HCT116 (cell line): ENCODE results near the gene MAP10. TPM values are rescaled to one million over a fixed set of nuclear protein-coding genes. Genes with fewer than 3 reads are reported as not detected.

Experiments used
- ATAC-seq: fragments of 200-7000 bp; cut with Tn5 transposase; 2 replicates; pipeline ENCODE4 v1.9.1; 2020; ENCODE audit warnings: mild to moderate bottlenecking, moderate library complexity
- BruUV-seq: library from RNA; stranded (reverse); fragments of 400-500 nt; replicated peaks from 2 replicates; lab custom pipeline; 2021; lab: Mats Ljungman, UMichigan
- CTCF ChIA-PET: fragments of 300-600 bp; sonication (Branson Sonifier 250); formaldehyde crosslinking; loops from one replicate; lab custom pipeline; 2021; ENCODE audit warnings: antibody characterized with exemption; lab: Charles Lee
- POLR2A ChIA-PET: fragments of 300-600, 350-600 bp; sonication (Branson Sonifier 250); formaldehyde crosslinking; loops from one replicate; lab custom pipeline; 2021; ENCODE audit warnings: antibody characterized with exemption; lab: Charles Lee
- RAD21 ChIA-PET, 2 experiments: fragments of 300-600 bp; sonication (Branson Sonifier 250); formaldehyde crosslinking; loops; one replicate each; lab custom pipeline; 2023; ENCODE audit warnings: low total read pairs in 2 of 2; ENCODE audit not compliant: uncharacterized antibody in 2 of 2, unreplicated experiment in 2 of 2, low non-redundant PET in 1 of 2; lab: Charles Lee
- DNase-seq: peaks from one replicate; pipeline ENCODE4 v3.0.0-alpha.2; 2010; ENCODE audit warnings: low read depth, low spot score
- H2AFZ ChIP-seq: fragments of 200-600 bp; shearing (Covaris generic), sonication (generic); 2 replicates; pipeline ENCODE4 v1.6.1; 2017; ENCODE audit warnings: low read depth, mixed run types, mixed read lengths, antibody characterized with exemption, low read length; ENCODE audit not compliant: poor library complexity, severe bottlenecking
- H3K27ac ChIP-seq: 2 replicates; pipeline ENCODE4 v1.5.1; 2012; ENCODE audit warnings: low read depth, low read length
- H3K27me3 ChIP-seq: fragments of 200-600 bp; sonication (generic); 2 replicates; pipeline ENCODE4 v1.6.1; 2016; ENCODE audit warnings: mixed run types, low read length, mixed read lengths; ENCODE audit not compliant: insufficient read depth
- H3K36me3 ChIP-seq, 2 experiments: fragments of 200-500 bp in 1 of 2; fragments of 200-600 bp in 1 of 2; sonication (Bioruptor generic) in 1 of 2; sonication (generic) in 1 of 2; 2 replicates each; pipeline versions ENCODE4 v1.5.1 to v1.6.1; 2014 to 2016; ENCODE audit warnings: low read length in 2 of 2, inconsistent platforms in 1 of 2, mixed read lengths in 1 of 2, mixed run types in 1 of 2; ENCODE audit not compliant: insufficient read depth in 2 of 2, control insufficient read depth in 1 of 2
- H3K4me1 ChIP-seq, 2 experiments: fragments of 200-600 bp in 1 of 2; sonication (generic) in 1 of 2; 2 replicates each; pipeline versions ENCODE4 v1.5.1 to v1.6.1; 2012 to 2017; ENCODE audit warnings: low read length in 2 of 2, inconsistent platforms in 1 of 2, mild to moderate bottlenecking in 1 of 2, mixed read lengths in 1 of 2, mixed run types in 1 of 2, moderate library complexity in 1 of 2; ENCODE audit not compliant: insufficient read depth in 2 of 2, control insufficient read depth in 1 of 2
- H3K4me2 ChIP-seq: fragments of 200-600 bp; sonication (generic); 2 replicates; pipeline ENCODE4 v1.6.1; 2017; ENCODE audit warnings: mixed run types, low read length, mixed read lengths
- H3K4me3 ChIP-seq, 2 experiments: fragments of 200-600 bp in 1 of 2; sonication (generic) in 1 of 2; replicated peaks in 1 of 2; 2 replicates each; pipeline ENCODE4 v1.5.1; 2011 to 2016; ENCODE audit warnings: low read length in 2 of 2, control low read depth in 1 of 2, low read depth in 1 of 2, mild to moderate bottlenecking in 1 of 2, mixed read lengths in 1 of 2, mixed run types in 1 of 2
- H3K79me2 ChIP-seq: fragments of 200-600 bp; sonication (generic); 2 replicates; pipeline ENCODE4 v1.6.1; 2017; ENCODE audit warnings: mild to moderate bottlenecking, mixed run types, low read length, moderate library complexity, mixed read lengths; ENCODE audit not compliant: insufficient read depth
- H3K9ac ChIP-seq: fragments of 200-600 bp; sonication (generic); 2 replicates; pipeline ENCODE4 v1.6.1; 2016; ENCODE audit warnings: low read length, mixed read lengths
- H3K9me2 ChIP-seq: fragments of 200-600 bp; sonication (generic), shearing (Covaris generic); 2 replicates; pipeline ENCODE4 v1.6.1; 2017; ENCODE audit warnings: mixed run types, mild to moderate bottlenecking, moderate library complexity; ENCODE audit not compliant: insufficient read depth
- H3K9me3 ChIP-seq, 2 experiments: fragments of 200-500 bp in 1 of 2; fragments of 200-600 bp in 1 of 2; sonication (Bioruptor generic) in 1 of 2; sonication (generic) in 1 of 2; 2 replicates each; pipeline ENCODE4 v1.6.1; 2014 to 2017; ENCODE audit warnings: low read length in 2 of 2, mixed read lengths in 2 of 2, inconsistent platforms in 1 of 2, low read depth in 1 of 2, mild to moderate bottlenecking in 1 of 2, mixed run types in 1 of 2, moderate library complexity in 1 of 2; ENCODE audit not compliant: control insufficient read depth in 1 of 2, insufficient read depth in 1 of 2
- H4K20me1 ChIP-seq: fragments of 200-600 bp; sonication (generic), shearing (Covaris generic); 2 replicates; pipeline ENCODE4 v1.6.1; 2017; ENCODE audit warnings: mixed run types, mild to moderate bottlenecking, moderate library complexity; ENCODE audit not compliant: insufficient read depth
- CBX3 ChIP-seq: IDR thresholded peaks from 2 replicates; pipeline ENCODE4 v1.6.1; 2012; ENCODE audit warnings: low read depth
- CEBPB ChIP-seq: IDR thresholded peaks from 2 replicates; pipeline ENCODE4 v1.6.1; 2012; ENCODE audit warnings: low read depth
- CTCF ChIP-seq, 3 experiments: fragments of 200-600 bp in 1 of 3; sonication (generic) in 1 of 3; IDR thresholded peaks in 2 of 3; conservative IDR thresholded peaks in 1 of 3; 2 replicates each; pipeline ENCODE4 v1.5.1; 2012 to 2017; ENCODE audit warnings: low read depth in 2 of 3, low read length in 2 of 3, antibody characterized with exemption in 1 of 3, borderline replicate concordance in 1 of 3, control low read depth in 1 of 3, mild to moderate bottlenecking in 1 of 3, mixed read lengths in 1 of 3, mixed run types in 1 of 3, moderate library complexity in 1 of 3; ENCODE audit not compliant: insufficient read depth in 1 of 3
- EZH2 ChIP-seq: fragments of 200-600 bp; sonication (generic); IDR thresholded peaks from 2 replicates; pipeline ENCODE4 v1.6.1; 2017; ENCODE audit warnings: antibody characterized with exemption, mixed run types
- FOSL1 ChIP-seq: IDR thresholded peaks from 2 replicates; pipeline ENCODE4 v1.6.1; 2012; ENCODE audit warnings: low read depth
- JUND ChIP-seq: IDR thresholded peaks from 2 replicates; pipeline ENCODE4 v1.6.1; 2012
- RAD21 ChIP-seq: IDR thresholded peaks from 2 replicates; pipeline ENCODE4 v1.6.1; 2012; ENCODE audit warnings: low read depth, mild to moderate bottlenecking
- SIN3A ChIP-seq: IDR thresholded peaks from 2 replicates; pipeline ENCODE4 v1.6.1; 2012; ENCODE audit warnings: low read depth
- SP1 ChIP-seq: IDR thresholded peaks from 2 replicates; pipeline ENCODE4 v1.6.1; 2012; ENCODE audit warnings: low read depth
- SRF ChIP-seq: IDR thresholded peaks from 2 replicates; pipeline ENCODE4 v1.6.1; 2012; ENCODE audit warnings: low read depth
- YY1 ChIP-seq: IDR thresholded peaks from 2 replicates; pipeline ENCODE4 v1.6.1; 2011; ENCODE audit warnings: low read length, low read depth, moderate library complexity, mild to moderate bottlenecking; ENCODE audit not compliant: insufficient replicate concordance; ENCODE audit errors: extremely low read depth
- ZFX ChIP-seq: fragments of 450-650 bp; IDR thresholded peaks from 2 replicates; pipeline ENCODE4 v1.6.1; 2017
- ZNF274 ChIP-seq: fragments of 200-500 bp; sonication (Bioruptor generic); IDR thresholded peaks from 2 replicates; pipeline ENCODE4 v1.6.1; 2014; ENCODE audit warnings: mild to moderate bottlenecking, low read depth, low read length, inconsistent platforms
- intact Hi-C: fragments of 100-400 bp; cut with micrococcal nuclease; formaldehyde crosslinking; loops from 2 replicates; pipeline ENCODE4 v1.10.0; 2022
- total RNA-seq: library from RNA; stranded (reverse); gene quantifications from one replicate; pipeline ENCODE4 v1.2.1, GENCODE V29; 2021; ENCODE audit not compliant: unreplicated experiment
- TF ChIP-seq, protein P1 (sequence below): IDR thresholded peaks from 2 replicates; pipeline ENCODE4 v1.6.1; 2011; ENCODE audit warnings: mild to moderate bottlenecking, low read length, moderate library complexity; ENCODE audit not compliant: insufficient replicate concordance; ENCODE audit errors: extremely low read depth
- TF ChIP-seq, protein P2 (sequence below): IDR thresholded peaks from 2 replicates; pipeline ENCODE4 v1.6.1; 2012

MAP10 gene
- total RNA-seq, 1 experiment from 2014 or later = not detected

DNA sequence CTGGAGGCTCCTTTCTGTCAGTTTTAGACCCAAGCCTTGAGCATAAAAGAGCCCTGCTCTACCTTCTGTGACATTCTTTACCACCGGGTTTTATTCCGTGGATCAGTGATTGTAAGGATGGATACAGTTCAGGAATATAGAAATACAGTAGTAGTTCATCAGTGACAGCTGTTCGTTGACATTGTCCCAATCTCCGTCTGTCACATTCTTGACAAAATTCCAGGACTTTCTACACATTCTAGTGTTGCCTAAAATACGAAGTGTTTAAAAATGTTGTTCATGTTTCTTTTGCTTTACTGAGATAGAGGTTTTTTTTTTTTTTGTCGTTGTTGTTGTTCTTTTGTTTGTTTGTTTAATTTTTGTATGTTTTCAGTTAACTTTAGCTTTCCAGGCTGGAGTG lies 29.9 kb downstream of the MAP10 start:
- RAD21 ChIA-PET = no interaction called here
- DNase-seq (no peak), ATAC-seq (no peak)
- POLR2A ChIA-PET = no interaction called here
- intact Hi-C loops = no loop called here
- no peaks in the 10 kb centered on the region for H3K9me3 ChIP-seq
- H3K36me3 ChIP-seq = no peaks in the 10 kb centered on the region
- H3K4me2 ChIP-seq = no peak overlapping the region
- no peaks in the 10 kb centered on the region for H3K27me3 ChIP-seq
- no peak overlapping the region for H3K9ac ChIP-seq
- TF ChIP-seq, protein P1, sequence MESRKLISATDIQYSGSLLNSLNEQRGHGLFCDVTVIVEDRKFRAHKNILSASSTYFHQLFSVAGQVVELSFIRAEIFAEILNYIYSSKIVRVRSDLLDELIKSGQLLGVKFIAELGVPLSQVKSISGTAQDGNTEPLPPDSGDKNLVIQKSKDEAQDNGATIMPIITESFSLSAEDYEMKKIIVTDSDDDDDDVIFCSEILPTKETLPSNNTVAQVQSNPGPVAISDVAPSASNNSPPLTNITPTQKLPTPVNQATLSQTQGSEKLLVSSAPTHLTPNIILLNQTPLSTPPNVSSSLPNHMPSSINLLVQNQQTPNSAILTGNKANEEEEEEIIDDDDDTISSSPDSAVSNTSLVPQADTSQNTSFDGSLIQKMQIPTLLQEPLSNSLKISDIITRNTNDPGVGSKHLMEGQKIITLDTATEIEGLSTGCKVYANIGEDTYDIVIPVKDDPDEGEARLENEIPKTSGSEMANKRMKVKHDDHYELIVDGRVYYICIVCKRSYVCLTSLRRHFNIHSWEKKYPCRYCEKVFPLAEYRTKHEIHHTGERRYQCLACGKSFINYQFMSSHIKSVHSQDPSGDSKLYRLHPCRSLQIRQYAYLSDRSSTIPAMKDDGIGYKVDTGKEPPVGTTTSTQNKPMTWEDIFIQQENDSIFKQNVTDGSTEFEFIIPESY = no peak
- TF ChIP-seq, protein P2, sequence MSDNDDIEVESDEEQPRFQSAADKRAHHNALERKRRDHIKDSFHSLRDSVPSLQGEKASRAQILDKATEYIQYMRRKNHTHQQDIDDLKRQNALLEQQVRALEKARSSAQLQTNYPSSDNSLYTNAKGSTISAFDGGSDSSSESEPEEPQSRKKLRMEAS = no peak
- peaks cover 0 to 4% of the 10 kb centered on the region in 2 experiments; a peak in 1 of 4 replicates for H3K4me1 ChIP-seq
- no peaks in the 10 kb centered on the region for H3K79me2 ChIP-seq
- no peak overlapping the region for H2AFZ ChIP-seq
- CTCF ChIA-PET = no interaction called here
- BruUV-seq = no TSS peak
- no peak overlapping the region for H3K4me3 ChIP-seq
- H3K9me2 ChIP-seq = no peaks in the 10 kb centered on the region
- H3K27ac ChIP-seq = no peak overlapping the region
- no peaks in the 10 kb centered on the region for H4K20me1 ChIP-seq

DNA sequence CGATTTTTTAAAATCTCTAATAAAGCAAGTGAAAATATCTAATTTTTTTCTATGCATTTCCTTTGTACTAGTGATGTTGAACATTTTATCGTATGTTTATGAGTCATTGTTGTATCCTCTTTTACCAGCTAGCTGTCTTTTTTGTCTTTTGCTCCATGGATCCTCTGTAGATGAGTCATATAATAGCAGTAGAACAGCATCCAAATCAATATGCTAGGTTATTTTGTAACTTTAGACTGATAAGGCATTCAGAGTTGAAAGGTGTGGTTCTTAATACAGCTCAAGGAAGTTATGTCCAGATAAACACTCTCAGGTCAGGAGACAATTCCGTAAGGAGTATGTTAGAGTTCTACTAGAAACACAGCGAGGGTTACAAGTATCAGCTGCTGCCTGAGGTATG lies 31.9 kb downstream of the MAP10 start:
- Histone ChIP-seq H3K4me2 (no peak overlapping the region), H3K4me3 (no peak overlapping the region), H3K9me3 (no peaks in the 10 kb centered on the region), H2AFZ (no peak overlapping the region), H3K36me3 (no peaks in the 10 kb centered on the region), H3K4me1 (peaks cover 0 to 4% of the 10 kb centered on the region in 2 experiments; a peak in 1 of 4 replicates), H3K27ac (no peak overlapping the region), H4K20me1 (no peaks in the 10 kb centered on the region), H3K27me3 (no peaks in the 10 kb centered on the region), H3K79me2 (no peaks in the 10 kb centered on the region), H3K9me2 (no peaks in the 10 kb centered on the region), H3K9ac (no peak overlapping the region)
- DNase-seq (no peak), ATAC-seq (no peak)
- BruUV-seq = no TSS peak
- intact Hi-C loops = no loop called here
- ChIA-PET CTCF (no interaction called here), POLR2A (no interaction called here), RAD21 (no interaction called here)
- no peak for TF ChIP-seq JUND
- TF ChIP-seq SIN3A = no peak
- no peak for TF ChIP-seq CTCF (IDR thresholded peaks at IDR 0.05 in 2 of 3, conservative IDR thresholded peaks at IDR 0.05 in 1 of 3; ENCODE audit: borderline replicate concordance in 1 of 3, insufficient read depth in 1 of 3, low read depth in 2 of 3, low read length in 2 of 3)
- no peak for TF ChIP-seq YY1
- no peak for TF ChIP-seq CEBPB
- no peak for TF ChIP-seq ZFX
- TF ChIP-seq, protein P2 = no peak
- no peak for TF ChIP-seq ZNF274
- TF ChIP-seq CBX3 = no peak
- no peak for TF ChIP-seq SP1
- no peak for TF ChIP-seq EZH2
- TF ChIP-seq RAD21 = no peak
- TF ChIP-seq FOSL1 = no peak
- no peak for TF ChIP-seq SRF
